GM18502 (cell line): ENCODE results near the gene TULP4.

ENCODE experiments used
- ATAC-seq: cut with Tn5 transposase; IDR thresholded peaks from one replicate; pipeline ENCODE4 v1.9.1; 2021; ENCODE audit warnings: mild to moderate bottlenecking; ENCODE audit not compliant: unreplicated experiment, poor library complexity

The TULP4 gene

GRCh38 chr6:158353883-158354877, 41.9 kb downstream of the TULP4 start:
- ATAC-seq, result no peak

- peak; percentile 26 for ATAC-seq
Observed at GRCh38 chr6:158356586-158357546, 44.6 kb downstream of the TULP4 start.

GRCh38 chr6:158357570-158358216, 45.4 kb downstream of the TULP4 start:
- ATAC-seq, result peak; percentile 68

GRCh38 chr6:158358450-158359077, 46.3 kb downstream of the TULP4 start:
- ATAC-seq, result no peak

- ATAC-seq, result no peak
Observed at GRCh38 chr6:158361068-158361467, 48.8 kb downstream of the TULP4 start.

- no peak for ATAC-seq
Observed at GRCh38 chr6:158361961-158362669, 49.9 kb downstream of the TULP4 start.

- no peak for ATAC-seq
Observed at GRCh38 chr6:158366363-158366762, 54.1 kb downstream of the TULP4 start.

- no peak for ATAC-seq
Observed at GRCh38 chr6:158367816-158368215, 55.6 kb downstream of the TULP4 start.

GRCh38 chr6:158369241-158369640, 57.0 kb downstream of the TULP4 start:
- no peak for ATAC-seq

- ATAC-seq, result no peak
Observed at GRCh38 chr6:158370805-158371204, 58.5 kb downstream of the TULP4 start.

- ATAC-seq, result no peak
Observed at GRCh38 chr6:158371261-158371660, 59.0 kb downstream of the TULP4 start.

- no peak for ATAC-seq
Observed at GRCh38 chr6:158372574-158372973, 60.3 kb downstream of the TULP4 start.

GRCh38 chr6:158373214-158373613, 60.9 kb downstream of the TULP4 start:
- no peak for ATAC-seq

- no peak for ATAC-seq
Observed at GRCh38 chr6:158374020-158374419, 61.8 kb downstream of the TULP4 start.

- ATAC-seq, result no peak
Observed at GRCh38 chr6:158376631-158377081, 64.4 kb downstream of the TULP4 start.

GRCh38 chr6:158377860-158378259, 65.6 kb downstream of the TULP4 start:
- ATAC-seq, result no peak

- ATAC-seq, result no peak
Observed at GRCh38 chr6:158379336-158379735, 67.1 kb downstream of the TULP4 start.

- ATAC-seq, result no peak
Observed at GRCh38 chr6:158381214-158381613, 68.9 kb downstream of the TULP4 start.

GRCh38 chr6:158382491-158382890, 70.2 kb downstream of the TULP4 start:
- ATAC-seq, result no peak
